Mammary epithelial cell (primary cell): ENCODE data around the gene TUBE1.

ENCODE experiments used
- CTCF ChIP-seq, 2 donors: IDR thresholded peaks in 1 of 2; conservative IDR thresholded peaks in 1 of 2; 2 replicates each; pipeline ENCODE4 v1.5.1; 2011 to 2012; ENCODE audit warnings: inconsistent platforms in 2 of 2, low read length in 2 of 2, mild to moderate bottlenecking in 2 of 2, control low read depth in 1 of 2, low read depth in 1 of 2; ENCODE audit not compliant: insufficient read depth in 1 of 2; ENCODE audit errors: extremely low read depth in 1 of 2
- EZH2 ChIP-seq: IDR thresholded peaks from 2 replicates; pipeline ENCODE4 v1.6.1; 2012; ENCODE audit warnings: low read length, inconsistent platforms, borderline replicate concordance

- TF ChIP-seq CTCF (conservative IDR thresholded peaks at IDR 0.05 in 1 of 2, IDR thresholded peaks at IDR 0.05 in 1 of 2; ENCODE audit: extremely low read depth in 1 of 2, insufficient read depth in 1 of 2, low read depth in 1 of 2, low read length in 2 of 2) = no peak
- no peak for TF ChIP-seq EZH2
These were observed 42.4 kb downstream of the TUBE1 start for GRCh38 chr6:112044856-112045255.
